ENCODE measurements around the gene ZNF106.
A peak's percentile ranks its signal among the peaks of the same experiment; 100 is the strongest.

Gene ZNF106

GRCh38 chr15:42404461-42405235, 86.3 kb downstream of the ZNF106 start:
- no peak for FAIRE-seq

GRCh38 chr15:42403389-42403788, 87.6 kb downstream of the ZNF106 start:
- no peak for FAIRE-seq

GRCh38 chr15:42402455-42403205, 88.3 kb downstream of the ZNF106 start:
- FAIRE-seq = no peak

DNA sequence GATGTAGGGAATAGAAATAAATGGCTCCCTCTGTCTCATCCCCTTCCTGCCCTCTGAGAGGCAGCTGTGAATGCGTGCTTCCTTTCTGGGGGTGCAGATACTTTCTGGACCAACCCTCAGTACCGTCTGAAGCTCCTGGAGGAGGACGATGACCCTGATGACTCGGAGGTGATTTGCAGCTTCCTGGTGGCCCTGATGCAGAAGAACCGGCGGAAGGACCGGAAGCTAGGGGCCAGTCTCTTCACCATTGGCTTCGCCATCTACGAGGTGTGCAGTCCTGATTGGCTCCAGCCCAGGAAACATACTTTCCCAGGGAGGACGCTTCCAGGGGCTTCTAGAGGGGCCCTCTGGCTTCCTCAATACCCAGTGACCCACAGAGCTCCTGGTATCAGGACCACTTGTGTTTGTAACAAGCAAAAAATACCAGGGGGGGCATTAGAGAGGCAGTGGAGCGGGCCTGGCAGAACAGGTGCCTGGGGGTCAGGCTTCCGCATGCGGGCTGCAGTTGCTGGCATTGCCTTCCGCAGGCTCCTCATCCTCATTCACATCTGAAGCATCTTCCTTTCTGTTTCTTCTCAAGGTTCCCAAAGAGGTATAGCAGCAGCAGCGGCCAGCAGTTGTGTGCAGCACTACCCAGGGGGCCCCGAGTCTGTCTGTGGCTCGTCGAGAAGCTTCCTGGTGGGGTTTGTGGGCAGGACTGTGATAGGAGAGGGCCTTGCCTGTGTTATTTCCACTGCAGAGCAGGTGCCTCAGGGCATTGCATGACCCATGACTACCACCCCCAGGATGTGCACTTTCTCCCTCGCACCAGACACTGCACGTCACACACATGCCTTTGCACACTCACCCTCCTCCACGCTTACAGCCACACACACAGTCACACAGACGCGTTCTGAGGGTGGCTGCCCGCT, 89.1 kb downstream of the ZNF106 start:
- FAIRE-seq = no peak

GRCh38 chr15:42395838-42396237, 95.1 kb downstream of the ZNF106 start:
- FAIRE-seq = no peak

DNA sequence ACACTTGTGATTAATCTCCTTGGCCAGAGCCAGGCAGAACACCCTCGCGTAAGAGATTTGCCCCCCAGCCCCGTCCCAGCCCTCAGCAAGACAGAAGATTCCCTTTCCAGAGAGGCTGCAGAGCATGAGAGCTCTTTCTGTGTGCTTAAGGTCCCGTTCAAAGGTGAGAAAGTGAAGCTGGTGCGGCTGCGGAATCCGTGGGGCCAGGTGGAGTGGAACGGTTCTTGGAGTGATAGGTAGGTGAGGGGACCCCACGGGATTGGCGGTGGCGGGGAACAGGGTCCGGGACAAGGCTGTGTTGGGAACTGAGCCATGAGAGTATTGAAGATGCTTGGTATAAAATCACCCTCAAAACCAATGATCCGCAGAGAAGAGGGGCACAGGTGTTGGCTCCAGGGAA, 96.8 kb downstream of the ZNF106 start:
- no peak for FAIRE-seq

DNA sequence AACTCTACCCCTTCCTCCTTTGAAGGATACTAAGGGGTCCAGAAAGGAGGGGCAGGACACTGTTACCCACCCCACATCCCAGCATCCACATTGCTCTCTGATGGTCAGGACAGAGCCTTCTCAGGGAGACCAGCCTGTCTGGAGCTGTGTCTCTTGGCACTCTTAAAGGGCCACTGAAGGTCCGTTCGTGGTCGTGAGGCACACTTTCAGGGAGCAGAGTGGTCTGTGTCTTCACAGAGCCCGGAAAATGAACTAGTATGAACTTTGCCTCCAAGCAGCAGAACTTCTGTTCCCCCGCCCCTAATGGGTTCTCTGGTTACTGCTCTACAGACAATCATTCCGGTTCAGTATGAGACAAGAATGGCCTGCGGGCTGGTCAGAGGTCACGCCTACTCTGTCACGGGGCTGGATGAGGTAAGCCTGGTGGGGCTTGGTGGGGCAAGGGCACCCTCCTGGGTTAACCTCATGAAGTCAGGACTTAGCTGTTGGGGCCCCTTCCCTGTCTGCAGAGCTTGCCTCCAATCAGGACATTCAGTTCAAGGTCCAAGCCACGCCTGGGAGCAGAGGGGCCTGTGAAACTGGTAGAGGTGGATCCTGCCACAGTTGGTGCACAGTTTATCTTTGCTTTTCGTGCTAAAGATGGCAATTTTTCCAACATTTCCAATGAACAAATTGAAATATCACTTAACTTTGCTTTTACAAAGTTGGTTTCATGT, 98.5 kb downstream of the ZNF106 start:
- no peak for FAIRE-seq

GRCh38 chr15:42387603-42388002, 103.3 kb downstream of the ZNF106 start:
- FAIRE-seq = no peak

- FAIRE-seq = no peak
Observed at GRCh38 chr15:42385980-42386700, 104.8 kb downstream of the ZNF106 start.

DNA sequence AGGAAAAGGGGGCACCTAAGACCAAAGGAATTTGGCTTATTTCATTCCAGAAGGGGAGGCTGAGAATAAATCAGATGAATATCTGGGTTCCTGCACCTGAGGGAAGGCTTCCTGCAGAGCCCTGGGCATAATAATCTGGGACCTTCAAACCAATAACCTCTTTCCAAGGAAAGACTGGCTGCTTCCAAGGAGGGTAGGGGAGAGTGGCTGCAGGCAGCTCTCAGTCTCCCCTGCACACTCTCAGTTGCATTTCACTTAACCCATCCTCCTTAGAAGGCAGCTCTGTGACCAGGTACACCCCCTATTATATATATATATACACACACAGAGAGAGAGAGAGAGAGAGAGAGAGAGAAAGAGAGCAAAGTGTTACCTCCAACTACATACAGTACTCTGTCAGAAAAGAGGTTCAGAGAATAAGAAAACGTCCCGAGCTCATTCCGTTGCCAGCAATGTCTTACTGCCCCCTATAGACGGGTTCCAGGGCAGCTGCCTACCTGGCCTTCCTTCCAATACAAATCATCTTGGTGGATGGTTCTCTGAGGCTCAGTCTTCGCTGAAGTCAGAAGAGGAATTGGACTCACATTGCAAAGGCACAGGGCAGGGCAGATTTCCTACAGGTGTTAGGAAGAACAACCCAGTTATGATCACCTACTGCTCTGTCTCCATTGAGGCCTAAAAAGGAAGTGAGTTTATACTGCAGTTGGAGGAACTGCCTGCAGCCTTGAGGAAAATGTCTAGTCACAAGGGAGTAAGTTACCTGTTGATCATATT, 105.5 kb downstream of the ZNF106 start:
- FAIRE-seq = peak; percentile 88

- FAIRE-seq = no peak
Observed at GRCh38 chr15:42384597-42384996, 106.3 kb downstream of the ZNF106 start.

- FAIRE-seq = no peak
Observed at GRCh38 chr15:42378011-42378410, 112.9 kb downstream of the ZNF106 start.

GRCh38 chr15:42375941-42376340, 115.0 kb downstream of the ZNF106 start:
- FAIRE-seq = no peak

- FAIRE-seq = no peak
Observed at GRCh38 chr15:42375252-42375651, 115.7 kb downstream of the ZNF106 start.

GRCh38 chr15:42374810-42375209, 116.1 kb downstream of the ZNF106 start:
- FAIRE-seq = no peak

DNA sequence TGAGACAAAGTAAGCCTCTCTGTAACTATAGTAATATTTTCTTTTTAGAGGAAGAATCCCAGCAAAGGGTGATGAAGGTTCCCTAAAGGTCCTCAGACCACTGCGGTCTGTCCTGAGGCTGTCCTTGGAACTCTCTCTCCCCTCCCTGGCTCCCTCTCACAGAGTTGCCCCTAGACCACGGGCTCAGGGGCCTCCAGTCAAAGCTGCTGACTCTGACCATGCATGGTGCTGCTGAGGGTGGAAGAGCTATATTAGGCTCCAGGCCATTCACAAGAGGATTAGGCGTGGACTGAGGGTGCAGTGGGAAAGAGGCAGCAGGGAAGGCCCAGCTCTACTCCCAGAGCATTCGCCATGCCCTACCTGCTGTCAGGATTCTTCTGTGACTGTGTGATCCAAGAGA, 117.0 kb downstream of the ZNF106 start:
- no peak for FAIRE-seq

DNA sequence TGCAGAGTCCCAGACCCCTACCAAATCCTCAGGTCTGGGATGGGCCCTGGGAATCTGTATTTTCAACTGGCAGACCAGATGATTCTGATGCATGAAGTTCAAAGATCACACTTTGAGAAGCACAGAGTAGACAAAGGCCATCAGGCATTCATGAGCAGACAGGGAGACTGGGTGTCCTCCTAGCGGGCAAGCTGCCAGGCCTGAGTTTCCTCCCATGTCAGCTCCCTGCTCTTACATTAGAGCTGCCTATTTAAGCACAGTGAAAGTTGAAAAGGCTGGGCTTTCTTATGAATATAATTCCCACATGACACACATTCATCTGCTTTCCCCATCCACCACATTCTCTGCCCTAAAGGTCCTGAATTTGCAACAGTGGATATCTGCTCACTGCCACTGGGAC, 117.7 kb downstream of the ZNF106 start:
- FAIRE-seq = no peak

DNA sequence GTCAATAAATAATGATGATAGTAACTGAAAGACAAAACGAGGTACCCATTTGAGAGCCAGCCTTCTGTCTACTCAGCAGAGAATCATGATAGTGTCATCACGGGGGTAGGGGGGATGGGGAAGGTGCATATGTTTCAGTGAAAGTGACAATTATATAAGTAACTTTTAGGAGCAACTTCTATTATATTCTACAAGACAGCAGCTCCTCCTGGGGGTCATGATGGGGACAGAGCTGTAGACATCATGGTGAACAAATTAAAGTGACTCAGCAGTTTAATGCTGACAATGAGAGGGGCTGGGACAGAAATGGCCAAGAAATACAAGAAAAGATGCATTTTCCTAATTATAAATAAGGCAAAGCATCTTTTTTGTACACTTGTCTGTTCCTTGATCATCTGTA, 119.8 kb downstream of the ZNF106 start:
- no peak for FAIRE-seq

- no peak for FAIRE-seq
Observed at GRCh38 chr15:42368096-42368495, 122.8 kb downstream of the ZNF106 start.

- FAIRE-seq = no peak
Observed at GRCh38 chr15:42367041-42367440, 123.9 kb downstream of the ZNF106 start.

DNA sequence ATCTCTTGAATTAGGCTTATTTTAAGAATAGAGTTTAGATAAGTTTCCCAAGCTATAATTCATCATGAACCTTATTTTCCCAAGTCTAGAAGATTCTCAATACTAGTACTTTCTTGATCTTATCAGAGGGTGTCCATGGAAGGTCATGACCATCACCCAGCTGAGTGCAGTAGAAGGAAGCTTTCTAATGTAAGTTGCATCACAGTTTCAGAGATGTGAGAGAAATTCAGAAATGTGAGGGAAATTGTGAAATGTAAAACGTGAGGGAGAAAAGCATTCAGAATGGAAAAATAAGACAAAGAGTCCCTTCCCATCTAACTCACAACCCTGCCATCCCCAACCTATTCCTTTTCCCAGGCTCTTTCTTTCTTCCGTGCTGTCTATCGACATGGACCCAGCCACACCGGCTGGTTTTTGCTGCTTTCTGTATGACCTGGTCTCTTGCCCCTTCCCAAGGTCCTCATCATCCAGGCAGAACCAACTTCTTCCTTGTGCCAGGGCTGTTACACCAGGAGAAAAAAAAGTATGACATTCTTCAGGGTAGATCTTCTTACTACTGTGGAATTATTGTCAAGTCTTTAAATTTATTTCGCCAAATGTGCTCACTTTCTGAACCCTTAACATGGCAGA, 124.9 kb downstream of the ZNF106 start:
- no peak for FAIRE-seq
